ENCODE results near the gene GRIK2. TPM values are rescaled to one million over a fixed set of nuclear protein-coding genes. Genes with fewer than 3 reads are reported as not detected.

The GRIK2 gene
- total and polyA plus RNA-seq, 7 donors, result 0.25 to 8.9 (median 2.1) TPM; not detected in 2

- no peak overlapping the region for H3K27ac ChIP-seq
- H3K4me1 ChIP-seq, result no peaks in the 10 kb centered on the region
- H3K36me3 ChIP-seq, result no peaks in the 10 kb centered on the region
- WGBS, 2 donors, result 48 to 57% methylated on average over 3 of the region's 3 CpGs
- intact Hi-C loops (cut with DNase I), result no loop called here
- no peaks in the 10 kb centered on the region for H3K27me3 ChIP-seq
- H3K4me3 ChIP-seq, result no peak overlapping the region
- TF ChIP-seq CTCF (IDR thresholded peaks at IDR 0.05) (no peak), POLR2A (IDR thresholded peaks at IDR 0.05) (no peak), EP300 (IDR thresholded peaks at IDR 0.05) (no peak), POLR2AphosphoS5 (IDR thresholded peaks at IDR 0.05) (no peak)
- H3K9me3 ChIP-seq, result no peaks in the 10 kb centered on the region
- no peak for DNase-seq
Observed at GRCh38 chr6:101700655-101701054, 307.1 kb downstream of the GRIK2 start.

- Histone ChIP-seq H3K27ac (no peak overlapping the region), H3K4me3 (no peak overlapping the region), H3K36me3 (no peaks in the 10 kb centered on the region), H3K27me3 (no peaks in the 10 kb centered on the region), H3K4me1 (no peaks in the 10 kb centered on the region), H3K9me3 (no peaks in the 10 kb centered on the region)
- no peak for TF ChIP-seq EP300 (IDR thresholded peaks at IDR 0.05)
- no peak for TF ChIP-seq CTCF (IDR thresholded peaks at IDR 0.05)
- TF ChIP-seq POLR2AphosphoS5 (IDR thresholded peaks at IDR 0.05), result no peak
- no peak for TF ChIP-seq POLR2A (IDR thresholded peaks at IDR 0.05)
- WGBS, 2 donors, result 86 to 87% methylated on average over 2 of the region's 2 CpGs
- intact Hi-C loops (cut with DNase I), result no loop called here
- DNase-seq, result no peak
Observed at GRCh38 chr6:101703311-101703710, 309.8 kb downstream of the GRIK2 start.

- Histone ChIP-seq H3K36me3 (no peaks in the 10 kb centered on the region), H3K4me1 (no peaks in the 10 kb centered on the region), H3K27me3 (no peaks in the 10 kb centered on the region), H3K4me3 (no peak overlapping the region), H3K27ac (no peak overlapping the region), H3K9me3 (no peaks in the 10 kb centered on the region)
- intact Hi-C loops (cut with DNase I), result no loop called here
- DNase-seq, result no peak
- no peak for TF ChIP-seq CTCF (IDR thresholded peaks at IDR 0.05)
- no peak for TF ChIP-seq POLR2A (IDR thresholded peaks at IDR 0.05)
- TF ChIP-seq POLR2AphosphoS5 (IDR thresholded peaks at IDR 0.05), result no peak
- no peak for TF ChIP-seq EP300 (IDR thresholded peaks at IDR 0.05)
Observed at GRCh38 chr6:101705866-101706265, 312.4 kb downstream of the GRIK2 start.

DNA sequence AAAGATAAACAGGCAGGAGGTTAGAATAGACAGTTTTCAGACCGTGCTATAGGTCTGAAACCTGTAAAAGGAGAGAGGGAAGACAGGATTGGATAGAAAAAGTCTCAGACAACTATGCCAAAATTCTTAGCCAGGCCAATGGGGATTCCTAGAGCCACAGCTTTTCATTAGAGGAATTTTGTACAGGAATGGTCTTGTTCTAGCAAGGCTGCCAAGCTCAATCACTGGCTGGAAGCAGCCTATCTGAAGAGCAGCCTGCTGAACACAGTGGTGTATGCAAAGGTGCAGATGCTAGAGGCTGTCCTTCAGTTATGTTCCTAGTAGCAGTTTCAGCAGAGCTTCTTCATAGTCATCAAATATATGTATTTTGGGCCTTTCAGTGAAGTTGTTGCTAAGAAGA is 313.1 kb downstream of the GRIK2 start:
- no peak overlapping the region for H3K27ac ChIP-seq
- H3K36me3 ChIP-seq, result no peaks in the 10 kb centered on the region
- no peaks in the 10 kb centered on the region for H3K9me3 ChIP-seq
- no peaks in the 10 kb centered on the region for H3K4me1 ChIP-seq
- WGBS, 2 donors, result 61 to 64% methylated on average over 1 of the region's 1 CpG
- TF ChIP-seq POLR2A (IDR thresholded peaks at IDR 0.05), result no peak
- TF ChIP-seq EP300 (IDR thresholded peaks at IDR 0.05), result no peak
- no peak for TF ChIP-seq POLR2AphosphoS5 (IDR thresholded peaks at IDR 0.05)
- no peak for TF ChIP-seq CTCF (IDR thresholded peaks at IDR 0.05)
- intact Hi-C loops (cut with DNase I), result no loop called here
- H3K27me3 ChIP-seq, result no peaks in the 10 kb centered on the region
- no peak for DNase-seq
- H3K4me3 ChIP-seq, result no peak overlapping the region

- DNase-seq, result no peak
- H3K4me1 ChIP-seq, result no peaks in the 10 kb centered on the region
- intact Hi-C loops (cut with DNase I), result no loop called here
- H3K36me3 ChIP-seq, result no peaks in the 10 kb centered on the region
- no peak for TF ChIP-seq POLR2A (IDR thresholded peaks at IDR 0.05)
- no peak for TF ChIP-seq CTCF (IDR thresholded peaks at IDR 0.05)
- no peak for TF ChIP-seq POLR2AphosphoS5 (IDR thresholded peaks at IDR 0.05)
- TF ChIP-seq EP300 (IDR thresholded peaks at IDR 0.05), result no peak
- H3K27ac ChIP-seq, result no peak overlapping the region
- H3K9me3 ChIP-seq, result no peaks in the 10 kb centered on the region
- 64 to 82% methylated on average over 1 of the region's 1 CpG for WGBS, 2 donors
- no peaks in the 10 kb centered on the region for H3K27me3 ChIP-seq
- no peak overlapping the region for H3K4me3 ChIP-seq
Observed at GRCh38 chr6:101711518-101711917, 318.0 kb downstream of the GRIK2 start.
